WTC11 (cell line): Measurements from ENCODE around the gene CELF2. TPM values are rescaled to one million over a fixed set of nuclear protein-coding genes. Genes with fewer than 3 reads are reported as not detected.
A peak's percentile ranks its signal among the peaks of the same experiment; 100 is the strongest.

Source experiments
- ATAC-seq: fragments of 200-7000 bp; cut with Tn5 transposase; 2 replicates; pipeline ENCODE4 v1.10.0; 2021; ENCODE audit warnings: mild to moderate bottlenecking, moderate library complexity
- CTCF ChIA-PET: fragments of 300-600 bp; sonication (Branson Sonifier 250); formaldehyde crosslinking; loops from one replicate; lab custom pipeline; 2021; ENCODE audit warnings: antibody characterized with exemption; lab: Charles Lee
- POLR2A ChIA-PET: fragments of 350-600 bp; sonication (Branson Sonifier 250); formaldehyde crosslinking; loops from one replicate; lab custom pipeline; 2021; ENCODE audit warnings: antibody characterized with exemption; lab: Charles Lee
- DNase-seq: peaks from one replicate; pipeline ENCODE4 v3.0.0; 2021; ENCODE audit warnings: low spot score
- H3K27ac Mint-ChIP-seq: 2 replicates; pipeline ENCODE4 v1.8.0; 2021; ENCODE audit warnings: mixed read lengths
- H3K27me3 Mint-ChIP-seq: 2 replicates; pipeline ENCODE4 v1.8.0; 2021; ENCODE audit warnings: low read depth, mild to moderate bottlenecking, moderate library complexity, mixed read lengths
- H3K36me3 Mint-ChIP-seq: 2 replicates; pipeline ENCODE4 v1.8.0; 2021; ENCODE audit warnings: mixed read lengths
- H3K4me1 Mint-ChIP-seq: 2 replicates; pipeline ENCODE4 v1.8.0; 2022; ENCODE audit warnings: mixed read lengths
- H3K4me3 Mint-ChIP-seq: 2 replicates; pipeline ENCODE4 v1.8.0; 2021; ENCODE audit warnings: mild to moderate bottlenecking, moderate library complexity, mixed read lengths
- H3K9me3 Mint-ChIP-seq: 2 replicates; pipeline ENCODE4 v1.8.0; 2021; ENCODE audit warnings: mixed read lengths
- ARID4B ChIP-seq: sonication (generic); formaldehyde crosslinking; IDR thresholded peaks from 2 replicates; pipeline ENCODE4 v1.8.0; 2023; ENCODE audit warnings: missing genetic modification reagents, mild to moderate bottlenecking, borderline replicate concordance
- CDX4 ChIP-seq: fragments of 250-450 bp; sonication (Bioruptor Pico); IDR thresholded peaks from 2 replicates; pipeline ENCODE4 v1.9.0; 2021; ENCODE audit warnings: moderate library complexity, mild to moderate bottlenecking, inconsistent platforms, borderline replicate concordance
- E2F4 ChIP-seq: sonication (generic); formaldehyde crosslinking; IDR thresholded peaks from 2 replicates; pipeline ENCODE4 v1.8.1; 2022; ENCODE audit warnings: low read depth, mild to moderate bottlenecking, moderate library complexity, missing genetic modification reagents, borderline replicate concordance
- E2F5 ChIP-seq: sonication (generic); formaldehyde crosslinking; IDR thresholded peaks from 2 replicates; pipeline ENCODE4 v1.8.1; 2022; ENCODE audit warnings: mild to moderate bottlenecking, moderate library complexity, missing genetic modification reagents
- ERG ChIP-seq: fragments of 250-450 bp; sonication (Bioruptor Pico); IDR thresholded peaks from 2 replicates; pipeline ENCODE4 v1.8.0; 2021; ENCODE audit warnings: mild to moderate bottlenecking
- ETV6 ChIP-seq: sonication (generic); formaldehyde crosslinking; IDR thresholded peaks from 2 replicates; pipeline ENCODE4 v1.8.1; 2022; ENCODE audit warnings: mild to moderate bottlenecking, missing genetic modification reagents
- GRHL2 ChIP-seq: fragments of 250-450 bp; sonication (Bioruptor Pico); IDR thresholded peaks from 2 replicates; pipeline ENCODE4 v1.8.0; 2022; ENCODE audit warnings: mild to moderate bottlenecking, moderate library complexity; ENCODE audit not compliant: insufficient replicate concordance, severe bottlenecking
- GTF2I ChIP-seq: fragments of 250-450 bp; sonication (Bioruptor Pico); conservative IDR thresholded peaks from 2 replicates; pipeline ENCODE4 v1.4.0; 2021; ENCODE audit warnings: mild to moderate bottlenecking
- MXD4 ChIP-seq: fragments of 250-450 bp; sonication (Bioruptor Pico); IDR thresholded peaks from 2 replicates; pipeline ENCODE4 v1.8.0; 2021; ENCODE audit warnings: mild to moderate bottlenecking, moderate library complexity, borderline replicate concordance
- NFE2L1 ChIP-seq: sonication (generic); formaldehyde crosslinking; IDR thresholded peaks from 2 replicates; pipeline ENCODE4 v1.8.1; 2023; ENCODE audit warnings: missing genetic modification reagents
- NFYB ChIP-seq: sonication (generic); formaldehyde crosslinking; conservative IDR thresholded peaks from 2 replicates; pipeline ENCODE4 v1.8.0; 2022; ENCODE audit warnings: low read depth, missing genetic modification reagents
- SOX15 ChIP-seq: fragments of 250-450 bp; sonication (Bioruptor Pico); IDR thresholded peaks from 2 replicates; pipeline ENCODE4 v1.9.0; 2021; ENCODE audit warnings: mild to moderate bottlenecking
- ZNF317 ChIP-seq: sonication (generic); formaldehyde crosslinking; IDR thresholded peaks from 2 replicates; pipeline ENCODE4 v1.8.1; 2023; ENCODE audit warnings: low read depth, mild to moderate bottlenecking, moderate library complexity, missing genetic modification reagents, borderline replicate concordance
- ZNF425 ChIP-seq: fragments of 250-450 bp; sonication (Bioruptor Pico); conservative IDR thresholded peaks from 2 replicates; pipeline ENCODE4 v1.9.0; 2021; ENCODE audit warnings: mild to moderate bottlenecking
- ZNF512 ChIP-seq: sonication (generic); formaldehyde crosslinking; IDR thresholded peaks from 2 replicates; pipeline ENCODE4 v1.8.1; 2022; ENCODE audit warnings: missing genetic modification reagents, borderline replicate concordance
- total RNA-seq: library from RNA; stranded (reverse); gene quantifications from 3 replicates; pipeline ENCODE4 v1.2.3, GENCODE V29; 2021

CELF2 gene
- total RNA-seq, 1 experiment from 2014 or later = 24.6 TPM

- H3K4me1 Mint-ChIP-seq = peaks cover 4% of the 10 kb centered on the region
- ATAC-seq = no peak
- CTCF ChIA-PET = no interaction called here
- TF ChIP-seq E2F4 (CRISPR knock-in tag) = no peak
- no peak for TF ChIP-seq ARID4B (CRISPR knock-in tag)
- TF ChIP-seq NFYB = no peak
- no peak for TF ChIP-seq ZNF512 (CRISPR knock-in tag)
- TF ChIP-seq SOX15 = no peak
- TF ChIP-seq ERG (CRISPR knock-in tag) = no peak
- TF ChIP-seq CDX4 (CRISPR knock-in tag) = no peak
- no peak for TF ChIP-seq MXD4 (CRISPR knock-in tag)
- H3K27ac Mint-ChIP-seq = no peak overlapping the region
- H3K36me3 Mint-ChIP-seq = peaks cover 51% of the 10 kb centered on the region
- H3K27me3 Mint-ChIP-seq = no peaks in the 10 kb centered on the region; the same call in 1 of the 2 replicates
- no peak for DNase-seq
- POLR2A ChIA-PET = no interaction called here
- H3K4me3 Mint-ChIP-seq = no peak overlapping the region
- peaks cover 57% of the 10 kb centered on the region for H3K9me3 Mint-ChIP-seq
Observed at GRCh38 chr10:11307004-11307403, 289.3 kb downstream of the CELF2 start.

- ChIA-PET POLR2A (no interaction called here), CTCF (no interaction called here)
- H3K4me3 Mint-ChIP-seq = no peak overlapping the region
- TF ChIP-seq ZNF317 (CRISPR knock-in tag) = peak; percentile 92
- TF ChIP-seq GRHL2 = no peak
- no peak for TF ChIP-seq ZNF425 (CRISPR knock-in tag)
- TF ChIP-seq NFE2L1 (CRISPR knock-in tag) = no peak
- no peak for TF ChIP-seq E2F5 (CRISPR knock-in tag)
- no peak for TF ChIP-seq GTF2I (CRISPR knock-in tag)
- TF ChIP-seq ETV6 (CRISPR knock-in tag) = no peak
- ATAC-seq (no peak), DNase-seq (no peak)
- H3K27me3 Mint-ChIP-seq = no peaks in the 10 kb centered on the region; the same call in 1 of the 2 replicates
- H3K9me3 Mint-ChIP-seq = peaks cover 60% of the 10 kb centered on the region
- peaks cover 53% of the 10 kb centered on the region for H3K36me3 Mint-ChIP-seq
- H3K4me1 Mint-ChIP-seq = peaks cover 4% of the 10 kb centered on the region
- H3K27ac Mint-ChIP-seq = no peak overlapping the region
Observed at GRCh38 chr10:11307937-11308336, 290.3 kb downstream of the CELF2 start.
